SHP77 treated with DMSO at 0.1 percent for 48 hours (cell line): ENCODE data around the gene CNTN4.
"Not testable (repeated sequence)": the region's sequence is repeated elsewhere in the genome, so short reads cannot be mapped to it uniquely, and the experiment has no call there.

Experiments used
- DNase-seq: peaks from one replicate; lab custom pipeline; 2025; lab: John Stamatoyannopoulos, UW

Gene CNTN4

DNA sequence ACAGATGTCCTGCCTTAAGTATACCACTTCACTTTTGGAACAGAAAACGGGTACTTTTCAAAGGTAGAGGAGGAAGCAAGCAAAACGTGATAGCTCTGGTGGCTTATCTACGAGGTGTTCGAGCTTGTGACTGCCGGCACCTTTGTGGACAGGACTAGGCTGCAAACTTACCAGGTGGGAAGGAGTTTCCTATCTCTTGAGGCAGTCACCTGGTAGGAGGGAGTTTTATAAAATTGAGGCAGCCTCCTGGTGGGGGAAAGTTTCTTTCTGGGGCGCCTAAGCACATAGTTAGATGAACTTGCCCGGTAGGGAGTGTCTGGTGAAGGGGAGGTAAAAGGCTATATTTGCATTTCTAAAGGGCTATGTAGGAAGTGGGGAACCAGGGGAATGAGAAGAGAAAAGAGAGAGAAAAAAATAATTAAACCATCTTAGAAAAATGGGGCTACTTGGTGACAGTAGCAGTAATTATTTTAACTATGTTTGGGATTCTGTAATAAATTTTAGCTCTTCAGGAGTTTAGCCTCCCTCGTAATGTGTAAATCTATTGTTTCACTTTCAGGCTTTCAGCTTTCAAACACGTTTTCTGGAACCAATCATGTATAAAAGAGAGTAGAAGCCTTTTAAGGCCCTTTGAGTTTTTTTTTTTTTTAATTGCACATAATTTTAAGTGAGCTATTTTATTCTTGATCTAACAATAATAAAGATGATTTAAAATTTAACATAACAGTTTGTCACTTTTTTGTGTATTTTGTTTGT, 880.5 kb downstream of the CNTN4 start:
- DNase-seq: no peak

DNA sequence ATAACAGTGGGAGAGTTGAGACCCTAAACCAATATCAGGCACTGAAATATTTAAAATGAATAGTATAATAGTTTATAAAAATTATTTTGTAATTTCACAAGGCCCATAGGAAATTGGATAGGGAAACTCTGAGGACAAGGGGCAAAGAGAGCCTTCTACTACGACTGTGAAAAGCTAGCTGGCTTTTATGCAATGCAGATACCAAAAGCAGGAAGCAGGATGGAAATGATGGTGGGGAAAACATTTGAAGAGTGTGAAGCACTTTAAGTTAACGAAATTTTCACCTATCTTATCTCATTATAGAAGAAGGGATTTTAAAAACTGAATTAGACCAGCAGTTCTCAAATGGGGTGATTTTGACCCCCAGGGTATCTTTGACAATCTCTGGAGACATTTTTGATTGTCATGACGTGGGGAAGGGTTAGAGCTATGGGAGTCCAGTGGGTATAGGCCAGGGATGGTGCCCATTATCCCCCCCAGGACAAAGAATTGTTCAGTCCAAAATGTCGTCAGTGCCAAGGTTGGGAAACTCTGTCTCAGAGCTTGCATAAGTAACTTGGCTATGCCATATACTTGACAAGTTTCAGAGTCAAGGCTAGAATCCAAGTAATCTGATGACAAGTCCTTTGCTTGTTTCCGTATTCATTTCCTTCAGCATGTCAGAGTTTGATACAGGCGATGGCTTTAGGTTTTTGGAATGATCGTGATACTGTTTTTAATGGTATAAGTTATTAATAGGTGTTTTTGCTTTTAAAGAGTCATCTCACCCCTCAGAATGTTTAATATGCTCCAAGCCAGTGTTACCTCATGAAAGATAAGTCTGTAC, 885.6 kb downstream of the CNTN4 start:
- no peak for DNase-seq

DNA sequence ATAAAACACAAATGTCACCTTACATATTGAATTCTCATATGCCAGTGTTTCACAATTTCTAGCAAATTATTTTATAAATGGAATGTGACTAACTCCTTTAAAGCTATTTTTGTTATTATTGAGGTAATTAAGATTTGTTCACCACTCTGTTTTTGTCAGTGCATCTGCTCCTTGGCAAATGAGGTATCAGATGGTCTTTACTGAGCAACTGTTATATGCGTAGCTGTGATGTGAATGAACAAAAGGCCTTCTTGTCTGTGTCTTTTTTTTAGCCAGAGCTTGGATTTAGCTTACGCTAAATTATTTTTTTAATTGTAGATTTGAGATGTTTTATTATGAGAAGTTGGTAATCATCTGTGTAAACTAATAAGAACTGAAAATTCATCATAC, 886.2 kb downstream of the CNTN4 start:
- DNase-seq: no peak

- no peak for DNase-seq
Measured at GRCh38 chr3:2985479-2985878, 886.8 kb downstream of the CNTN4 start.

GRCh38 chr3:2992534-2992933, 893.9 kb downstream of the CNTN4 start:
- no peak for DNase-seq

GRCh38 chr3:2993130-2993529, 894.5 kb downstream of the CNTN4 start:
- DNase-seq: not testable (repeated sequence)

GRCh38 chr3:2993736-2994135, 895.1 kb downstream of the CNTN4 start:
- DNase-seq: no peak

DNA sequence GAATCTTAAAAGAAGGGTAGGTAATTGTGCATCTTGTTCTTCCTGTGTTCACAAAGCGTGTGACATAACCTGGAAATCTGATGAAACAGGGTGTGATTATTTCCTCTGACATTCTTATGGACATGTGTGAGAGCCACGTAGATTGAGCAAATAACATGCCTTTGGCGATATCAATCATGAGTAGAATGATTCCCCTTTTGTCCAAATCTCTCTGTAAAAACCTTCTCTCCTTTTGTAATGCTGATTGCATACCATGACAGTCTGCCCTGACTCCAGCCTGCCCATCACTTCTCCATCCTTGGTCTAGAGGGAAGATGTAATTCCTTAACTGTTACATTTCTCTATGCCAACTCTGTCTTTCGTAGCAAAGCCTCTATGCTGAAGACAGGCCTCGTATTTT, 896.5 kb downstream of the CNTN4 start:
- no peak for DNase-seq

GRCh38 chr3:3005146-3005744, 906.6 kb downstream of the CNTN4 start:
- no peak for DNase-seq

GRCh38 chr3:3013317-3014052, 914.8 kb downstream of the CNTN4 start:
- no peak for DNase-seq

DNA sequence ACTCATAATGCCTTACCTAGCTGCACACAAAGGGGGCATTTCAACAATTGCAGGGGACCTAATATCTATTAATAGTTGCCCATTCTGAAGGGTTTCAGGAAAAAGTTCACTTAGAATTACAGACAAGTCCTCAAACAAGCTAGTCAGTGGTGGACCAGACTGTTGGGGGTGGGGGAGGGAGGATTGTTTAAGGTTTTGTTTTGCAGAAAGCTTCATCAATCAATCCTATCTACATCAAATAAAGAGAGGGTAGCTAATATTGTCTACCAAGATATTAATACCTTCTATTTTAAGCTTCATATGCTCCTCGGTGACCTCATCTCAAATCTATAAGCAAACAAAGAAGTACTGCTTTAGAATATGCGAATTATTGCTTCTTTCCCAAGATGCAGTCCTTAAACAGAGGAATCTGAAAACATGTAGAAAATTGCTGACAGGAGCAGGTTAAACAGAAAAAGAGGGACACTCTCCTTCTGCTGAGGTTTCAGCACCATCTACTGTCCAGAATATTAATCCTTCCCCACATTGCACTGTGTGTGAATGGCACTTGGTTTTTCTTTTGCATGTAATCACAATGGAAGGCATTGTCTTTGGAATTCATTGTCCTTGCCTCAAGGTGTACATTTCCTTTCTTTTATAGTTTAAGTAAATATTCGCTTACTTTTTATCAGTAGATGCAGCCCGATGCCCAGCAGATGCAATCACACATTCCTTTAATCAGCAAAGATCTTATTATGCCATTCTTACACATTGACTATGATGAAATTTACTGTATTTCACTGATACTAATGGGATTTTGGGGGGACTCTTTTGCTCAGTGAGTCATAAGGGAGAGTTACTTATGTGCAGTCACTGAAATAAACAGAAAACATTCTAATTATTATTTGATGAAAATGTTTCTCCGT, 916.8 kb downstream of the CNTN4 start:
- DNase-seq: no peak

DNA sequence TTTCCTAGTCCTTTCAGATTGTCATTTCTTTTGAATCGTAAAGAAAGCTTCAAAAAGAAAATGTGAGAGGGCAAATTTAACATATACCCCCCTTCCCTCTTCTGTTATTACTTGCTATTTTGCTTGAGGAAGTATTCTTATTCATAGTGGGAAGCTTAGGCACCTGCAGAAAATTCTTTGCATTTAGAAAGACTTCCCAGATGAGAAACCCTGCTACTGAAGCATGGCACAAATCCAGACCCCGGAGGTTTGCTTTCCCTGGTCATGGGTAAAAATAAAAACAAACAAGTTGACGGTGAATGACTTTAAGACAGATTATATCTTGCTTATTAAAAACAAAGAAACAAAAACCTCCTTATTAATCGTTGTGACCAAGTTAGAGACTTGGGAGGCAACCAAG, 917.6 kb downstream of the CNTN4 start:
- DNase-seq: no peak

DNA sequence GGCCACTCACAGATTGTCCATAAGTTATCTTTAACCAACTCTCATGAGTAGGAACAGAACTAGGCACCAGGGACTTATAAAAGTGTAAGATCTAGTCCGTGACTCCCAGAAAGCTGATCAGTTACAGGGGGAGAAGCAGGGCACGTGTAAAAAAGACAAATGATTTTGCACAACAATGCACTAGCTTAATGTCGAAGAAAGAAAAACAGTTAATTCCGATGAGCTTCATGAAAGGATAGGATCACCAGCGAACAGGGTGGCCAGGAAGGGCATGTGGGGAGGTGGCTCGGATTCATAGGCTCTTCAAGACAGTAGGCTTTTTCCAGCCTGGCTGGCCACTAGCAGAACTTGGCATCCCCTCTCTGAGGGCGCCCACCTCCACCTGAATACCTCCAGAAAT, 921.5 kb downstream of the CNTN4 start:
- DNase-seq: no peak

DNA sequence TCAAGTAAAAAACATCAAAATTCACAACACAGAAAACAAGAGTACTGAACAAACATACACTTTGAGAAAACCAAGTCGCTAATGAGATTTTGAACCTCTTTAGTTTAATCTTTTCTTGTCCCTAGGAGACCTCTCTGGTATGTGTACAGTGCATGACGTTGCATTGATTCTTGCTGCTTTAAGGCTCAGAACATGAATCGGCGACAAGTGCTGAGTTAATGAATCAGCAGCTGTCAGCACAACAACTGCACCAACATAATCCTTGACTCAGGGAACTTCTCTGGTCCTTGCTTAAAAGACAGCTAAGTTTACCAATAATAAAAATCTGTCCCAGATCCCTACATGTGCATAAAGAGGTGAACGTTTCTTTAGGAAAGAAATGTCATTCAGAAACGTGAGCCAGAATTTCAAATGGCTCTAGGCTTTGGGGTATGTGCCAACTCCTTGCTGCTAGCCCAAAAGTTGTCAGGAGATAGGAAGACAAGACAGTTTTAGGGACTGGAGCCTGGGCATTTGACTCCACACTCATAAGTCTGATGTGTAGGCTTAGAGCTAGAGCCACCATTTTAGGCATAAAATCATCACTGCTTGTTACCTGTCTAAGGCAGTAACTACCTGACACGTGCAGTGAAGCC, 924.6 kb downstream of the CNTN4 start:
- no peak for DNase-seq

DNA sequence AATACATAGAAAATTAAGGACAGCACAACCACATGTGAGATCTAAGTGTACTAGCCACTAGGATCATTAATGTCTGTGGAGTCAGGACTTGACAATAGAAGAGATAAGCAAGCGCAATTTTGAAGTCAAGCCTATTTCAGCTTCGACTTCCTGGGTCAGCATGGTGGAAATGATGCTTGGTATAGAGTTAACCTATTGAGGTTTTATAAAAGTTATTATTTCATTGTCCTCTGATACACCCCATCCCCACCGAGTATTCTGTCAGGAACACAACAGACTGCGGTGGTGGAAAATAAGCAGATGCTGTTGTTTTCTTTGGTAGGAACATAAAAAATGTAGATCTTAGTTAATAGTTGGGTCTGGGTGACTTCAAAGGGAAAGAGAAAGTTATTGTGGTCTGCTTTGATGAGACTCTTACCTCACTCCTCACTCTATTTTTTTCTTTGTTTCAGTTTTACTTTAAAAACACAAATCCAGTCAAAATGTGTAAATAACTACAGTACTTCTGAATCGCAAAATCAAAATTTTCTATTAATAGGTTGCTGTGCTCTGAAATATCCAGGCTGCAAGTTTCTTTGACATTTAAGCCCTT, 929.4 kb downstream of the CNTN4 start:
- no peak for DNase-seq

GRCh38 chr3:3031326-3031725, 932.7 kb downstream of the CNTN4 start:
- DNase-seq: no peak

- DNase-seq: no peak
Measured at GRCh38 chr3:3037156-3037555, 938.5 kb downstream of the CNTN4 start.

GRCh38 chr3:3038201-3038991, 939.7 kb downstream of the CNTN4 start:
- no peak for DNase-seq

DNA sequence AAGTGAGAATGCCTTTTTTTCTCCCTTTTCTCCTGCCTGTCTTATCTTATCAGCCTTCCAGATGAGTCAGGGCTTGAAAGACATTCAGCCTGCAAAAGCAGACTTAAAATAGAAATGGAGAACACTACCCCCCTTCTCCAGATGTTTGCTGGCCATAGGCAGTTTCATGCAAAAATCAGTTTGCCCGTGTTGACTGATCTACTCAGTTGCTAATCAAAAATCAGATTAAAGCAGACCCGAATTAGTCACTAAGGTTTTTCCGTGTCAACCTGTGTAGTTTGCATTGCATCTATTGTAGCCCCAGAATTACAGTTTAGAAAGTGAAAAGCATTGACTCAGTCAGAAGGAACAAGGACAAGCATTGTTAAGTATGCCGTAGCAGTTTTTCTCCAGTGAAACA, 955.3 kb downstream of the CNTN4 start:
- no peak for DNase-seq

DNA sequence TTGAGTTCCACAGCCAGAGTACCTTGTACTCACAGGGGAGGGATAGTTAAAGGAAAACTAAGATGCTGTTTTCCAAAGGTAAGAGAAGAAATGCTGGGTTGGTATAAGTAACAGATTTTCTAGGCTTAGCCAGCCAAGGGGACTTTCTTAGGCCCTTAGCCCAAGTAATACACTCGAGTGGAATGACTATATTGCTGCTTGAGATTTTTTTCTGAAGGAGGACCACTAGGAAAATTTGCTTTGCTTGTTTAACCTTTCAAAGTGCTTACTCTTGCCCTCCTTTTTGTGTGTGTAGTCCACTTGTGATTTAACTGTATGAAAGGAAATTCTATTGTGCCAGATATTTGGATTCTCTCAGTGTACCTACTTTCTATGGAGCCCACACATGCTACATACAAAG, 961.0 kb downstream of the CNTN4 start:
- DNase-seq: no peak
